ENCODE results near the gene ATF7IP2.

The ATF7IP2 gene

GRCh38 chr16:10501016-10501607 is 115.3 kb downstream of the ATF7IP2 start:
- ATAC-seq = no peak
- TF ChIP-seq ARNTL (CRISPR knock-in tag; IDR thresholded peaks at IDR 0.05; ENCODE audit: borderline replicate concordance, low read depth) (no peak), ISL1 (CRISPR knock-in tag; IDR thresholded peaks at IDR 0.05) (no peak), ZFP3 (CRISPR knock-in tag; IDR thresholded peaks at IDR 0.05) (no peak), ZFP30 (CRISPR knock-in tag; IDR thresholded peaks at IDR 0.05) (no peak), SNAI2 (CRISPR knock-in tag; IDR thresholded peaks at IDR 0.05) (no peak), POU6F1 (CRISPR knock-in tag; IDR thresholded peaks at IDR 0.05; ENCODE audit: borderline replicate concordance, low read depth) (no peak), CREB5 (CRISPR knock-in tag; IDR thresholded peaks at IDR 0.05; ENCODE audit: low read depth) (no peak), GLIS3 (CRISPR knock-in tag; IDR thresholded peaks at IDR 0.05) (no peak), ZNF70 (CRISPR knock-in tag; IDR thresholded peaks at IDR 0.05) (no peak), TSHZ2 (CRISPR knock-in tag; IDR thresholded peaks at IDR 0.05) (no peak), PPARA (CRISPR knock-in tag; IDR thresholded peaks at IDR 0.05; ENCODE audit: borderline replicate concordance) (no peak), RARB (CRISPR knock-in tag; IDR thresholded peaks at IDR 0.05) (no peak), TCF4 (CRISPR knock-in tag; IDR thresholded peaks at IDR 0.05; ENCODE audit: borderline replicate concordance) (no peak), OSR1 (CRISPR knock-in tag; IDR thresholded peaks at IDR 0.05) (no peak), TOX (CRISPR knock-in tag; IDR thresholded peaks at IDR 0.05; ENCODE audit: borderline replicate concordance) (no peak), ESRRG (CRISPR knock-in tag; IDR thresholded peaks at IDR 0.05) (no peak), ZC3H10 (CRISPR knock-in tag; IDR thresholded peaks at IDR 0.05) (no peak)
- TF ChIP-seq, protein P1, sequence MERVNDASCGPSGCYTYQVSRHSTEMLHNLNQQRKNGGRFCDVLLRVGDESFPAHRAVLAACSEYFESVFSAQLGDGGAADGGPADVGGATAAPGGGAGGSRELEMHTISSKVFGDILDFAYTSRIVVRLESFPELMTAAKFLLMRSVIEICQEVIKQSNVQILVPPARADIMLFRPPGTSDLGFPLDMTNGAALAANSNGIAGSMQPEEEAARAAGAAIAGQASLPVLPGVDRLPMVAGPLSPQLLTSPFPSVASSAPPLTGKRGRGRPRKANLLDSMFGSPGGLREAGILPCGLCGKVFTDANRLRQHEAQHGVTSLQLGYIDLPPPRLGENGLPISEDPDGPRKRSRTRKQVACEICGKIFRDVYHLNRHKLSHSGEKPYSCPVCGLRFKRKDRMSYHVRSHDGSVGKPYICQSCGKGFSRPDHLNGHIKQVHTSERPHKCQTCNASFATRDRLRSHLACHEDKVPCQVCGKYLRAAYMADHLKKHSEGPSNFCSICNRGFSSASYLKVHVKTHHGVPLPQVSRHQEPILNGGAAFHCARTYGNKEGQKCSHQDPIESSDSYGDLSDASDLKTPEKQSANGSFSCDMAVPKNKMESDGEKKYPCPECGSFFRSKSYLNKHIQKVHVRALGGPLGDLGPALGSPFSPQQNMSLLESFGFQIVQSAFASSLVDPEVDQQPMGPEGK (CRISPR knock-in tag; IDR thresholded peaks at IDR 0.05; ENCODE audit: borderline replicate concordance) = no peak
- TF ChIP-seq, protein P2, sequence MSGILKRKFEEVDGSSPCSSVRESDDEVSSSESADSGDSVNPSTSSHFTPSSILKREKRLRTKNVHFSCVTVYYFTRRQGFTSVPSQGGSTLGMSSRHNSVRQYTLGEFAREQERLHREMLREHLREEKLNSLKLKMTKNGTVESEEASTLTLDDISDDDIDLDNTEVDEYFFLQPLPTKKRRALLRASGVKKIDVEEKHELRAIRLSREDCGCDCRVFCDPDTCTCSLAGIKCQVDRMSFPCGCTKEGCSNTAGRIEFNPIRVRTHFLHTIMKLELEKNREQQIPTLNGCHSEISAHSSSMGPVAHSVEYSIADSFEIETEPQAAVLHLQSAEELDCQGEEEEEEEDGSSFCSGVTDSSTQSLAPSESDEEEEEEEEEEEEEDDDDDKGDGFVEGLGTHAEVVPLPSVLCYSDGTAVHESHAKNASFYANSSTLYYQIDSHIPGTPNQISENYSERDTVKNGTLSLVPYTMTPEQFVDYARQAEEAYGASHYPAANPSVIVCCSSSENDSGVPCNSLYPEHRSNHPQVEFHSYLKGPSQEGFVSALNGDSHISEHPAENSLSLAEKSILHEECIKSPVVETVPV (CRISPR knock-in tag; IDR thresholded peaks at IDR 0.05) = no peak

DNA sequence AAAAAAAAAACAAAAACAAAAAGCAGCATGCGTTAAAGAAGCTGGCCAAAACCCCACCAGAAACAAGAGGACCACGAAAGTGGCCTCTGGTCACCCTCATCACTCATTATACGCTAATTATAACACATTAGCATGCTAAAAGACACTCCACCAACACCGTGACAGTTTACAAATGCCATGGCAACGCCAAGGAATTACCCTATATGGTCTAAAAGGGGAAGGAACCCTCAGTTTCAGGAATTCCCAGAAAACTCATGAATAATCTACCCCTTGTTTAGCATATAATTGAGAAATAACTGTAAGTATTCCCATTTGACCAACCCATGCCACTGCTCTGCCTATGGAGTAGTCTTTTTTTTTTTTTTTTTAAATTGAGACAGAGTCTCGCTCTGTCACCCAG is 116.9 kb downstream of the ATF7IP2 start:
- ATAC-seq = no peak
- TF ChIP-seq PPARA (CRISPR knock-in tag; IDR thresholded peaks at IDR 0.05; ENCODE audit: borderline replicate concordance) (no peak), TSHZ2 (CRISPR knock-in tag; IDR thresholded peaks at IDR 0.05) (no peak), BACH2 (CRISPR knock-in tag; IDR thresholded peaks at IDR 0.05; ENCODE audit: borderline replicate concordance) (no peak), ZNF70 (CRISPR knock-in tag; IDR thresholded peaks at IDR 0.05) (no peak), ZC3H10 (CRISPR knock-in tag; IDR thresholded peaks at IDR 0.05) (no peak), ZNF565 (CRISPR knock-in tag; conservative IDR thresholded peaks at IDR 0.05; ENCODE audit: low read depth) (no peak), TOX (CRISPR knock-in tag; IDR thresholded peaks at IDR 0.05; ENCODE audit: borderline replicate concordance) (no peak), ARNTL (CRISPR knock-in tag; IDR thresholded peaks at IDR 0.05; ENCODE audit: borderline replicate concordance, low read depth) (no peak), ISL1 (CRISPR knock-in tag; IDR thresholded peaks at IDR 0.05) (no peak)
